Epithelial cell of proximal tubule (primary cell): ENCODE data around the gene KCNAB1. TPM values are rescaled to one million over a fixed set of nuclear protein-coding genes. Genes with fewer than 3 reads are reported as not detected.

Source experiments
- DNase-seq: peaks from one replicate; pipeline ENCODE4 v3.0.0-alpha.2; 2011; ENCODE audit warnings: low read depth
- H3K4me3 ChIP-seq: 2 replicates; pipeline ENCODE4 v1.5.1; 2011; ENCODE audit warnings: low read depth, mild to moderate bottlenecking, low read length
- total RNA-seq: library from RNA; depleted of rRNA; stranded (reverse); fragments of >200 nt; gene quantifications from 2 replicates; pipeline ENCODE4 v1.2.3, GENCODE V29; 2015
- TF ChIP-seq, protein P1 (sequence below): conservative IDR thresholded peaks from 2 replicates; pipeline ENCODE4 v1.5.1; 2012; ENCODE audit warnings: low read depth, mild to moderate bottlenecking, low read length

KCNAB1 gene
- total RNA-seq, 1 donor from 2014 or later, result not detected

GRCh38 chr3:156140001-156140595, 19.7 kb downstream of the KCNAB1 start:
- no peak for DNase-seq
- TF ChIP-seq, protein P1, sequence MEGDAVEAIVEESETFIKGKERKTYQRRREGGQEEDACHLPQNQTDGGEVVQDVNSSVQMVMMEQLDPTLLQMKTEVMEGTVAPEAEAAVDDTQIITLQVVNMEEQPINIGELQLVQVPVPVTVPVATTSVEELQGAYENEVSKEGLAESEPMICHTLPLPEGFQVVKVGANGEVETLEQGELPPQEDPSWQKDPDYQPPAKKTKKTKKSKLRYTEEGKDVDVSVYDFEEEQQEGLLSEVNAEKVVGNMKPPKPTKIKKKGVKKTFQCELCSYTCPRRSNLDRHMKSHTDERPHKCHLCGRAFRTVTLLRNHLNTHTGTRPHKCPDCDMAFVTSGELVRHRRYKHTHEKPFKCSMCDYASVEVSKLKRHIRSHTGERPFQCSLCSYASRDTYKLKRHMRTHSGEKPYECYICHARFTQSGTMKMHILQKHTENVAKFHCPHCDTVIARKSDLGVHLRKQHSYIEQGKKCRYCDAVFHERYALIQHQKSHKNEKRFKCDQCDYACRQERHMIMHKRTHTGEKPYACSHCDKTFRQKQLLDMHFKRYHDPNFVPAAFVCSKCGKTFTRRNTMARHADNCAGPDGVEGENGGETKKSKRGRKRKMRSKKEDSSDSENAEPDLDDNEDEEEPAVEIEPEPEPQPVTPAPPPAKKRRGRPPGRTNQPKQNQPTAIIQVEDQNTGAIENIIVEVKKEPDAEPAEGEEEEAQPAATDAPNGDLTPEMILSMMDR, result no peak
- no peak overlapping the region for H3K4me3 ChIP-seq

DNA sequence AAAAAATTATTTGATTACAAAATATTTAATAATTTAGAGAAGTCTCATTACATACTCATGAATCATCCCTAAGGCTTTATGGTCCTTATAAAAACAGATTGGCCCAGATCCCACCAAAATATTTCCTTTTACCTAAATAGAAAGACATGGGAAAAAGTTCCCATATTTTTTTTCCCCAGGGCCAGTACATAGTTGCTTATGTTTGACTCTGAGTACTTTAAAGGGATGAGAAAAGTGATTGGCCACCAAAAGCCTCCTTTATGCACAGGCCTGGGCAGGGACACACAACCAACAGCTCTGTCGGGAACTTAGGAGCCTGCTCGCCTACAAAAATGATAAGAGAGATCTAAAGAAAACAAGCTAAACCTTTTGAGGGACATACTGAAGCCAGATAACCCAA, 22.3 kb downstream of the KCNAB1 start:
- no peak for DNase-seq
- TF ChIP-seq, protein P1, result no peak
- no peak overlapping the region for H3K4me3 ChIP-seq

- no peak for DNase-seq
- TF ChIP-seq, protein P1, result no peak
- no peak overlapping the region for H3K4me3 ChIP-seq
Observed at GRCh38 chr3:156143136-156143535, 22.8 kb downstream of the KCNAB1 start.

DNA sequence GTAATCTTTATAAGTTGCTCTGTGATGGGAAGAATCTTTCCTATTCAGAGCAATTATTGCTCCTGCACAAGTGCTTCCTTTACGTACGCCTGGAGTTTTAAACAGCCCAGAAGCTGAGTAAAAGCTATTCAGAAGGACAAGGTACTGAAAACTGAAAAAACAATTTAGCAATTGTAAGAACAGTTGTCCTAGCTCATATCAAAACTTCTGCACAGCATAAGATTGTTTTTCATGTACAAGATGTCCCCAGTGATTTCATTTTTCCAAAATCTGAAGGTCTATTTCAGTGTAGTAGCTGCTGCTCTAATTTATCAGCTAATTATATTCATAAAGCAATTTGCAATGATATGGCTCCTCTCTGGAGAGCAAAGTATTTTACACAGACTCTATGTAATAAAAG, 23.7 kb downstream of the KCNAB1 start:
- TF ChIP-seq, protein P1, result no peak
- DNase-seq, result no peak
- no peak overlapping the region for H3K4me3 ChIP-seq

DNA sequence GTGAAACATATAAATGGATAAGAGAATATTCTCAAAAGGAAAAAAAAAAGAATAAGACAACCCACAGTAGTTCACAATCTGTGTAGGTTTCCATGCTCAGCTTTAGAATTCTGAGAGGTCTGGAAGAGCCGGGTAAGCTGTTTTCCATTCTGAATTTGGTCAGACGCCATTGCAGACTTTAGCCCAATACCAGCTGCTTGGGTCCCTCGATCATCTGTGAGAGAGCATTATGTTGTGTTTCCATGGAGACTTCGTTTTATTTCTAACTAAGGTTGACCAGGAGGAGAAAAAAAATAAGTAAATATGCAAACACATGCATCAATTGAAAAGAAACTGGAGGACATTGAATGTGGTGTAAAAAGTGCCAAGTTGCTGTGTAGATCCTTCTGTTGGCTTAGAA, 25.5 kb downstream of the KCNAB1 start:
- no peak overlapping the region for H3K4me3 ChIP-seq
- TF ChIP-seq, protein P1, result no peak
- no peak for DNase-seq

DNA sequence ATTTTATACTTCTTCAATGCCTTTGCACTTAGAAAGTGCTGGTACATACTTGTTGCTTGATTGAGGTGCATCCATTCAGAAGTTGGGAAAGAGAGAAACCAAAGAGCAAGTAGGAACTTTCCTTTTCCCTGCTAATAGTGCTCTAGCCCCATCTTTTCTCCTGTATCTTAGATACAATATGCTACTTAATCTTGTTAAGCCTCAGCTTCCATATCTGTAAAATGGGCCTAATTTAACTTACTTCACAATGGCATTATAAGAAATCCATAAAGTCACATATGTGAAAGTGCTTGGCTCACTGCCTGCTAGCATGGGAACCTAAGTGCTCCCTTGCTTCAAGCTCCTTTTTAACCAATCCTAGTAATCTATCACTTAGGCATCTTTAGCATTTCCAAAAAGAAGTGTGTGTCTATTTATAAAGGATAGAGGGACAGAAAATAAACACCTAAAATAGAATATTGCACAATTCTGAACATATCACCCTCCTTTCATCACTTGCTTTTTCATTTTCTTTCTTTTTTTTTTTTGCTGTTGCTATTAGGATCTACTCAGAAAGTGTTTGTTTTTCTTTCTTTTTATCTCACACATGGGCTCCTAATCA, 28.1 kb downstream of the KCNAB1 start:
- TF ChIP-seq, protein P1, result no peak
- no peak overlapping the region for H3K4me3 ChIP-seq
- DNase-seq, result no peak

GRCh38 chr3:156148946-156149381, 28.6 kb downstream of the KCNAB1 start:
- TF ChIP-seq, protein P1, result no peak
- no peak overlapping the region for H3K4me3 ChIP-seq
- DNase-seq, result no peak
